Measurements from ENCODE around the gene AK5.

The AK5 gene

DNA sequence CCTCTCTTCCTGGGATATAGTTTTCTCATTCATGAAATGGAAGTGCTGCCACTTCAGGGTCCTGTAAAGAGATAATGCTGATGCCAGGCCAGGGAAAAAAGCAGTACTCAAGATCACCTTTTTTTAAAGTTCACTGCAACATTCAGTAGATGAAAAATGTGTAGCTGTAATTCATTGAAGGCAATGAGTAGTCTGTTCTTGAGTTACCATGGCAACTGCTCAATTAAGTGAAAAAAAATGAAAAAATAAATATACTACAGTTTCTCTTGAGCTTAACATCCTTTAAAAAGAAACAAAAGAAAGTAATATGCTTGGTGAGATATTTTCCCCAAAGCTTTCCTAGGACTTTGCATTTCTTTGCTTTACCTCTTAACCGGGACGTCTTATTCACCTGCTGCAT is 183.3 kb downstream of the AK5 start:
- Histone ChIP-seq H3K27ac (ENCODE audit: low read depth, low read length) (no peak overlapping the region), H3K4me1 (ENCODE audit: insufficient read depth, low read length) (no peaks in the 10 kb centered on the region), H3K4me3 (ENCODE audit: low read depth in 1 of 2, low read length in 2 of 2) (no peak overlapping the region), H3K9ac (ENCODE audit: low read length) (no peak overlapping the region), H3K27me3 (ENCODE audit: control insufficient read depth in 1 of 2, insufficient read depth in 2 of 2, low read length in 2 of 2) (no peaks in the 10 kb centered on the region), H3K9me3 (ENCODE audit: low read length) (no peaks in the 10 kb centered on the region), H3K36me3 (ENCODE audit: insufficient read depth, low read length) (no peaks in the 10 kb centered on the region)

- H3K27me3 ChIP-seq (ENCODE audit: control insufficient read depth in 1 of 2, insufficient read depth in 2 of 2, low read length in 2 of 2): no peaks in the 10 kb centered on the region
- H3K4me1 ChIP-seq (ENCODE audit: insufficient read depth, low read length): no peaks in the 10 kb centered on the region
- no peaks in the 10 kb centered on the region for H3K9me3 ChIP-seq (ENCODE audit: low read length)
- H3K36me3 ChIP-seq (ENCODE audit: insufficient read depth, low read length): no peaks in the 10 kb centered on the region
- no peak overlapping the region for H3K27ac ChIP-seq (ENCODE audit: low read depth, low read length)
- H3K9ac ChIP-seq (ENCODE audit: low read length): no peak overlapping the region
- no peak overlapping the region for H3K4me3 ChIP-seq (ENCODE audit: low read depth in 1 of 2, low read length in 2 of 2)
Measured at GRCh38 chr1:77465922-77466321, 184.1 kb downstream of the AK5 start.

- H3K9ac ChIP-seq (ENCODE audit: low read length): no peak overlapping the region
- no peak overlapping the region for H3K27ac ChIP-seq (ENCODE audit: low read depth, low read length)
- H3K36me3 ChIP-seq (ENCODE audit: insufficient read depth, low read length): no peaks in the 10 kb centered on the region
Measured at GRCh38 chr1:77467021-77467595, 185.3 kb downstream of the AK5 start.

DNA sequence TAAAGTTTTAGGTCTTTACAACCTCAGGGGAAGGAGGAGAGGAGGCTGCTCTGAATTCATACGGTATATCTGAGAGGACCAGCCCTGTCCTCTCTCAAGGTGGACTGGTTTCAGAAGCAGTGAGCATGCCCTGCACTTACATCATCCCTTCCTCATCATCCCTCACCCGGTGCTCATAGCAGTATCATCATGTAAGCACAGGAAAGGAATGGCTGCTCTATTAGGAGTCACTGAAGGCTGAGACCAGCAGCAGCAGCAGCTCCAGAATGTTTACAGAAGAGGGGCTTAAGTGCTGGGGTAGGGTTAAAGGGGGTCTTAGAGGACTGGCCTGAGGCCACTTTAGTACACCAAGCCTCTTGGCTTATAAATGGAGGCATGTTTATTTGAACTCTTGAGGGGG is 185.9 kb downstream of the AK5 start:
- Histone ChIP-seq H3K27me3 (ENCODE audit: control insufficient read depth in 1 of 2, insufficient read depth in 2 of 2, low read length in 2 of 2) (no peaks in the 10 kb centered on the region), H3K4me3 (ENCODE audit: low read depth in 1 of 2, low read length in 2 of 2) (no peak overlapping the region), H3K9ac (ENCODE audit: low read length) (no peak overlapping the region), H3K27ac (ENCODE audit: low read depth, low read length) (no peak overlapping the region), H3K36me3 (ENCODE audit: insufficient read depth, low read length) (no peaks in the 10 kb centered on the region), H3K4me1 (ENCODE audit: insufficient read depth, low read length) (no peaks in the 10 kb centered on the region), H3K9me3 (ENCODE audit: low read length) (no peaks in the 10 kb centered on the region)

More at GRCh38 chr1:77467021-77467595, 185.3 kb downstream of the AK5 start:
- Histone ChIP-seq H3K4me3 (ENCODE audit: low read depth in 1 of 2, low read length in 2 of 2) (no peak overlapping the region), H3K4me1 (ENCODE audit: insufficient read depth, low read length) (no peaks in the 10 kb centered on the region), H3K9me3 (ENCODE audit: low read length) (no peaks in the 10 kb centered on the region), H3K27me3 (ENCODE audit: control insufficient read depth in 1 of 2, insufficient read depth in 2 of 2, low read length in 2 of 2) (no peaks in the 10 kb centered on the region)

DNA sequence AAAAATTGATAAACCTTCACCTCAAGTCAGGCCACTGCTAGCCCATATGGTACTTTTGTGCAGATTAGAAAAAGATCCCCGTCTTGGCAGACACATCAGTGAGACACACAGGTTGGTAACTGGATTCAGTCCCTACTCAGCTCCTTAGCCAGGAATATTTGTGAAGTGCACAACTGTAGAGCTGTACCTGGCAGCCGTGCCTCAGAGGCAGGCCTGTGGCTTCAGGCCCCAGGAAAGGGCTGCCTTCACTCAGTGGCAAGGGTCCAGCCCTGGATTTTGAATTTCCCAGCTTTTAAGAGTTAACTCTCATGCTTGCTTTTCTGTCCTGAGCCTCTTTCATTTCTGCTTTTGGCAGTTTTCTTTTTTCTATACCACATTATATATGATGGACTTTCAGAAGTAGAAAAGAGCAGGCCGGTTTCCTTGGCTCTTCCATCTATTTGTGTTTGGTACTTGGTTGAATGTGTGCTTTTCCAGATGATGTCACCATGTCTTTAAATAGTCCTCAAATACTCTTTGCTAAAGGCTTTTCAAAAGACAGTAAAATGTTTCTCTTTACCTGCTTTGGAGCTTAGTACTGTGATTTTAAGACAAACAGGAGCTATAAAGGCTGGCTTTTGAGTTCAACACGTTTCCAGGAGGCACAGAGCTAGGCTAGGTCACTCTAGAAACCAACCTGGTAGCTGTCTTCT is 186.6 kb downstream of the AK5 start:
- Histone ChIP-seq H3K27me3 (ENCODE audit: control insufficient read depth in 1 of 2, insufficient read depth in 2 of 2, low read length in 2 of 2) (no peaks in the 10 kb centered on the region), H3K9ac (ENCODE audit: low read length) (no peak overlapping the region), H3K4me1 (ENCODE audit: insufficient read depth, low read length) (no peaks in the 10 kb centered on the region), H3K9me3 (ENCODE audit: low read length) (no peaks in the 10 kb centered on the region), H3K4me3 (ENCODE audit: low read depth in 1 of 2, low read length in 2 of 2) (no peak overlapping the region), H3K27ac (ENCODE audit: low read depth, low read length) (no peak overlapping the region), H3K36me3 (ENCODE audit: insufficient read depth, low read length) (no peaks in the 10 kb centered on the region)

GRCh38 chr1:77468949-77469710 is 187.3 kb downstream of the AK5 start:
- H3K9ac ChIP-seq (ENCODE audit: low read length): no peak overlapping the region
- no peak overlapping the region for H3K4me3 ChIP-seq (ENCODE audit: low read depth in 1 of 2, low read length in 2 of 2)
- no peaks in the 10 kb centered on the region for H3K9me3 ChIP-seq (ENCODE audit: low read length)
- no peaks in the 10 kb centered on the region for H3K36me3 ChIP-seq (ENCODE audit: insufficient read depth, low read length)
- no peak overlapping the region for H3K27ac ChIP-seq (ENCODE audit: low read depth, low read length)
- H3K4me1 ChIP-seq (ENCODE audit: insufficient read depth, low read length): no peaks in the 10 kb centered on the region
- H3K27me3 ChIP-seq (ENCODE audit: control insufficient read depth in 1 of 2, insufficient read depth in 2 of 2, low read length in 2 of 2): no peaks in the 10 kb centered on the region

DNA sequence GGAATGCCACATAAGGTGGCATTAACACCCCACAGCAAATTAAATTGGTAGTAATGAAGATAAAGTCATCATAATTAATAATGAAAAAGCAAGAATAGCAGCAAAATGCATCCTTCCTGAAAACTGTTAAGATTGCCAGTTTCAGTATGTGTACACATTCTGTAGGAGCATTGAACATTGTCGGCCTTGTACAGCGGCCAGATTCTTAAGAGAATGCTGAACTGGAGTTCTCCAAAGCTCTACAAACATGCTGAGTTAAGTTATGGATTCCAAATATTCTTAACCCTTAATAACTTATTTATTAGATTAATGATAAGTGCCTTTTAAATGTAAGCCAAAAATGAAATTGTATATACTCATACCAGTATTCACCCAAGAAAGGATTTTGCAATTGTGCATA is 189.9 kb downstream of the AK5 start:
- no peak overlapping the region for H3K9ac ChIP-seq (ENCODE audit: low read length)
- H3K27ac ChIP-seq (ENCODE audit: low read depth, low read length): no peak overlapping the region
- no peaks in the 10 kb centered on the region for H3K4me1 ChIP-seq (ENCODE audit: insufficient read depth, low read length)
- no peaks in the 10 kb centered on the region for H3K36me3 ChIP-seq (ENCODE audit: insufficient read depth, low read length)
- H3K9me3 ChIP-seq (ENCODE audit: low read length): no peaks in the 10 kb centered on the region
- no peaks in the 10 kb centered on the region for H3K27me3 ChIP-seq (ENCODE audit: control insufficient read depth in 1 of 2, insufficient read depth in 2 of 2, low read length in 2 of 2)
- no peak overlapping the region for H3K4me3 ChIP-seq (ENCODE audit: low read depth in 1 of 2, low read length in 2 of 2)

DNA sequence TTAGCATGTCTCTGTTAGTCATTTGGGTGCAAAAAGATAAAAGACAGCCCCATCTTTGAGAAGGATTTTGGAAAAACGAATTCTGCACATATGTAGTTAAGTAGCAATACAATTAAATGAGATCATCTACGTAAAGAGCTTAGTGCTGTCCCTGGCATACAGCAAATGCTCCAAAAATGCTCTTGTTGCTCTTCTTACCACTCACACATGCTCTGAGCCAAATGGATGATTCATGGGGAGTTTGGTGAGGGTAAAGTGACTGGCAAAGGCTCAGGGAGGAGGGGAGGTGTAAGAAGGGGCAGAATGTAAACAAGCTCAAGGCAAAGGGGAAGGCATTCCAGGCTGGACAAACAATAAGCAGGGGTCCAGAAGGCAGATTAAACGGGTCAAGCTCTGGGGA is 191.9 kb downstream of the AK5 start:
- Histone ChIP-seq H3K27me3 (ENCODE audit: control insufficient read depth in 1 of 2, insufficient read depth in 2 of 2, low read length in 2 of 2) (no peaks in the 10 kb centered on the region), H3K4me1 (ENCODE audit: insufficient read depth, low read length) (no peaks in the 10 kb centered on the region), H3K9me3 (ENCODE audit: low read length) (no peaks in the 10 kb centered on the region), H3K36me3 (ENCODE audit: insufficient read depth, low read length) (no peaks in the 10 kb centered on the region), H3K9ac (ENCODE audit: low read length) (no peak overlapping the region), H3K4me3 (ENCODE audit: low read depth in 1 of 2, low read length in 2 of 2) (no peak overlapping the region), H3K27ac (ENCODE audit: low read depth, low read length) (no peak overlapping the region)

GRCh38 chr1:77475641-77476040 is 193.8 kb downstream of the AK5 start:
- Histone ChIP-seq H3K27ac (ENCODE audit: low read depth, low read length) (no peak overlapping the region), H3K36me3 (ENCODE audit: insufficient read depth, low read length) (no peaks in the 10 kb centered on the region), H3K4me1 (ENCODE audit: insufficient read depth, low read length) (no peaks in the 10 kb centered on the region), H3K9ac (ENCODE audit: low read length) (no peak overlapping the region), H3K9me3 (ENCODE audit: low read length) (no peaks in the 10 kb centered on the region), H3K27me3 (ENCODE audit: control insufficient read depth in 1 of 2, insufficient read depth in 2 of 2, low read length in 2 of 2) (no peaks in the 10 kb centered on the region), H3K4me3 (ENCODE audit: low read depth in 1 of 2, low read length in 2 of 2) (no peak overlapping the region)

- Histone ChIP-seq H3K4me3 (ENCODE audit: low read depth in 1 of 2, low read length in 2 of 2) (no peak overlapping the region), H3K27me3 (ENCODE audit: control insufficient read depth in 1 of 2, insufficient read depth in 2 of 2, low read length in 2 of 2) (no peaks in the 10 kb centered on the region), H3K9me3 (ENCODE audit: low read length) (no peaks in the 10 kb centered on the region), H3K36me3 (ENCODE audit: insufficient read depth, low read length) (no peaks in the 10 kb centered on the region), H3K9ac (ENCODE audit: low read length) (no peak overlapping the region), H3K4me1 (ENCODE audit: insufficient read depth, low read length) (no peaks in the 10 kb centered on the region), H3K27ac (ENCODE audit: low read depth, low read length) (no peak overlapping the region)
Measured at GRCh38 chr1:77476475-77476874, 194.7 kb downstream of the AK5 start.

DNA sequence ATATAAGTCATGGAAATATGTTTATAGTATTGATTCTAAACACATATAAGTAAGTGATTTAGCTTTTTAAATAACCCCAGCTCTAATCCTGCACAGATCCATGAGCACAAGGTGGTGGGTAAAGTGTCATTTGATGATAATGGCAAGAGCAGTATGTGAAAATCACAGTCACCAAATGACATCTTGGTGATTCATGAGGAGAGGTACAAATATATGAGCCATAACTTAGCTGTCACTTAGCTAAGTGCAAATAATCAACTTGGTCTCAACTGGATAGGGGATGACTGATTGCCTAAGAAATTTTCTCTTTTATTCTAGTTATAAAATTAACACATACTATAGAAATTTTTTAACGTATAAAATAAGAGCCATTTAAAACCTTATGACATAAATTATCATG is 202.5 kb downstream of the AK5 start:
- no peaks in the 10 kb centered on the region for H3K27me3 ChIP-seq (ENCODE audit: control insufficient read depth in 1 of 2, insufficient read depth in 2 of 2, low read length in 2 of 2)
- H3K36me3 ChIP-seq (ENCODE audit: insufficient read depth, low read length): no peaks in the 10 kb centered on the region
- no peak overlapping the region for H3K4me3 ChIP-seq (ENCODE audit: low read depth in 1 of 2, low read length in 2 of 2)

More for the DNA sequence above, 202.5 kb downstream of the AK5 start:
- Histone ChIP-seq H3K9ac (ENCODE audit: low read length) (no peak overlapping the region), H3K9me3 (ENCODE audit: low read length) (no peaks in the 10 kb centered on the region), H3K27ac (ENCODE audit: low read depth, low read length) (no peak overlapping the region), H3K4me1 (ENCODE audit: insufficient read depth, low read length) (no peaks in the 10 kb centered on the region)

Data from muscle layer of colon (tissue), 2 donors.